HTR-8/SVneo (cell line): ENCODE measurements around the gene RBPJ.
A peak's percentile ranks its signal among the peaks of the same experiment; 100 is the strongest.
"Not testable (repeated sequence)": the region's sequence is repeated elsewhere in the genome, so short reads cannot be mapped to it uniquely, and the experiment has no call there.

ENCODE experiments used
- DNase-seq: peaks from one replicate; pipeline ENCODE4 v3.0.0; 2011; ENCODE audit warnings: low spot score, mixed read lengths; ENCODE audit not compliant: insufficient read length
- FAIRE-seq: peaks from 2 replicates; lab custom pipeline; 2011; peaks lifted over from hg19 to GRCh38; lab: Jason Lieb, UNC

Gene RBPJ

DNA sequence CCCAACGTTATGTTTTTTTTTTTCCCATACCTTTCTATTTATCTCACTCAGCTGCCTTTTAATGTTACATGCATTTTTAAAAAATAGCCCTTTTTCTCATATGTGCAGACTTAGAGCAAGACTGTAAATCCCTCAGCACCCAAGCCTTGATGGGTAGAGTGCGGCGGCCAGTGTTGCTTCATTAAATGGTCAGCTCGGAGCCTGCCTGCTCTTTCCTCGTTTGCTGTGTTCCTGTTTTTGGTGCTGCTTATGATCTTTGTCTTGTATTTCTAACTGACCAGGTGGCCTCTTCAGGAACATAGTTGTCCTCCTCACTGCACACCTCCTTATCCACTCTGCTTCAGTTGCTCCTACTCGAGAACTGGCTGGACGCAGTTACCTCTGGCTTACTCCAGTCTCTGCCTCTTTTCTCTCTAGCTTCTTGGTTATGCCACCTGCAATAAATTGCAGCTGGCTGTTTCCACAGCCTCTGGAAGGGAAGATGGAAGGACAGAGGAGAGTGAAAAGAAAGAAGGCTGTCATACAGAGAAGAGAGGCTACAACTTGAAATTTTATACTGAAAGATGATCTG lies 10.7 kb downstream of the RBPJ start:
- no peak for FAIRE-seq

DNA sequence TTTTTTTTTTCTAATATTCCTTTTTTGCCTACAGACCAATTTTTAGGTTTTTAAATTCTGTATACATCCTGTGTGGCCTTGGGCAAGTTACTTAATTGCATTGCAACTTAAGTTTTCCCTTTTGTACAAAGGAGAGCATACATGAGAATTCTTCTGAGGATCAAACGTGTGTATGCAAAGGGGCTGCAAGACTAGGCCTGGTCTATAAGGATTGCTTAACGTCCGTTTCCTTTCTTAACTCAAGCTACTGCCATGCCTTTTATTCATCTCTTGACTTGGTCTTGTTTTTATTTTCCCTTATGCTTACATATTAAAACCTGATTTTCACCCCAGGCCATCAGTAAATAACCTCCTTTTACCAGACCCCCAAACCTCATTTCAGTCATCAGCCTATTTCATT lies 13.6 kb downstream of the RBPJ start:
- DNase-seq = no peak
- no peak for FAIRE-seq

More for the DNA sequence above, 10.7 kb downstream of the RBPJ start:
- no peak for DNase-seq

DNA sequence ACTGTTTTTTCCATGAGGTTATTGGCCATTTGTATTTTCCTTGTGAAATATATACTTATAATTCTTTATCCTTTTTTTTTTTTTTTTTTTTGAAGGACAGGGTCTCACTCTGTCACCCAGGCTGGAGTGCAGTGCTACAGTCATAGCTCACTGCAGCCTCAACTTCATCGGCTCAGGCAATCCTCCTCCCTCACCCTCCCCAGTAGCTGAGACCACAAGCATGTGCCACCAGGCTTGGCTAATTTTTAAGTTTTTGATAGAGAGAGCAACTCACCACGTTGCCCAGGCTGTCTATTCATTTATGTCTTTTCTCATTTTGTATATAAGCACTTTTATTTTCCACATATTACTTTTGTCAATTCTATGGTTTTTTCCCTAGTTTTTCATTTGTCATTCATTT lies 16.8 kb downstream of the RBPJ start:
- FAIRE-seq = no peak
- DNase-seq = no peak

GRCh38 chr4:26342328-26343037 lies 21.7 kb downstream of the RBPJ start:
- DNase-seq (peak; percentile 77), FAIRE-seq (peak; percentile 76)

DNA sequence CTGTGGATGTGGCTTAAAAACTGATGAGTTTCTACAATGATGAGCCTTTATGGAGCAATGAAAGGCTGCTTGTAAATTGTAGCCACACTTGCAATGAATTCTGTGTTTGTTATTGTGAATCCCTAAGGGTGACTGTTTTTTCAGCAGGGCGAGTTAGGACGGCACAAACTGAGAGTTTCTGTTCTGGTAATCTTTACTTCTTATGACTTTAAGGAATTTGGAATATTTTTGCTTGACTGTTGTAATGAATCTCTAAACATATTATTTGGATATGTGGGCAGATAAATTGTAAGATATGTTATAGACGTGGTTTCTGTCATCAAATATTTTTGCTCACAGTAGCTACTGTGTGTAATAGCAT lies 22.2 kb downstream of the RBPJ start:
- DNase-seq (no peak), FAIRE-seq (no peak)

GRCh38 chr4:26344901-26345564 lies 24.2 kb downstream of the RBPJ start:
- DNase-seq (no peak), FAIRE-seq (no peak)

DNA sequence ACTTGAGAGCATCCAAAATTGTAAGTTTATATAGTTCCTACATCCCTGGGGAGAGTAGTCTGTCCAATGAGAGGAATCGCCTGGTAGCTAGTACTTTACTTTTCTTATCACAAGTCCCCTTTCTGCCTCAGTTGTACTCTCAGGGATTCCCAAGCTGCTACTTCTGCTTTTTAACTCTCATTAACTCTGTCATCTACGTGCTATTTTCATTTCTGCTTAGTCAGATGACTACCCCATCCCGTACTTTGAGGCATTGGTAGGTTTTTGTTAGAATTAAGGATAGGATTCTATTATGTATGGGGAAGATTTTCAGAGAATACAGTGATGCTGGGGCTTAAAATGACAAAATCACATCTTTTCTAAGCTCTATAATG lies 24.7 kb downstream of the RBPJ start:
- DNase-seq = no peak
- no peak for FAIRE-seq

DNA sequence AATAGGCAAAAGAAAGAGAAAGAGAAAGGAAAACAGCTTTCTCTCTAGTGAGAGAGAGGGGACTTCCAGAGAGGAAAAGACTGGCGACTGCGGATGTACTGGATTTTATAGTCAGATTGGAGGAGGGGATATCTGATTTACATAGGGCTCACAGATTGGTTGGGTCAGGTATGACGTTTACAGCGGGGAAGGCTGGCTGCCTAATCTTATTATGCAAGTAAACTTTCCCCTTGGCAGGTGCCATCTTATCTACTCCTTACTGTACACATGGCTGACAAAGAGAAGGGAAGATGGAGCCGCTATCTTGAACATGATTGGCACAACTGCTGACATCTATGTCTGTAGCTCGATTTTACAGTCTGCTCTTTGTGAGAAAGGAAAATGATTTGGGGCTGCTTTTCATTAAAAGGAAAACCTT lies 25.4 kb downstream of the RBPJ start:
- FAIRE-seq (no peak), DNase-seq (no peak)

DNA sequence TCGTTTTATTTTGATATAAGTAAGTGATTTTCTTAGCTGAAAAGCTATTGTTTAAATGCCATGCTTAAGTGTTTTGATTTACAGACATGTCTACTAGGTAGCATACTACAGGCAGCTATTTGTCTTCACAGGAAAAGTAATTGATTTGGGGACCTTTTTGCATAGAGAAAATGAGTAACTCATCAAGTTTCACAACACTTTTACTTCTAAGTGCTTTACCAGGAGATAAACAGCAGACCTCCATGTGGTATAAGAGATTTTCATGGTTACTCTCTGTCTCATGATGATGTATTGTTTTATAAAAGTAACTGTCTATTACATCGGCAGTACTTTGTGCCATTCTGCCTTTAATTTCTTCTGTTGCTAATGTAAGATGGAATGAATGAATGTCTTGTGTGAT lies 28.7 kb downstream of the RBPJ start:
- no peak for FAIRE-seq
- no peak for DNase-seq

GRCh38 chr4:26351685-26352084 lies 30.9 kb downstream of the RBPJ start:
- FAIRE-seq (no peak), DNase-seq (no peak)

- no peak for DNase-seq
Measured at GRCh38 chr4:26354491-26354890, 33.7 kb downstream of the RBPJ start.

DNA sequence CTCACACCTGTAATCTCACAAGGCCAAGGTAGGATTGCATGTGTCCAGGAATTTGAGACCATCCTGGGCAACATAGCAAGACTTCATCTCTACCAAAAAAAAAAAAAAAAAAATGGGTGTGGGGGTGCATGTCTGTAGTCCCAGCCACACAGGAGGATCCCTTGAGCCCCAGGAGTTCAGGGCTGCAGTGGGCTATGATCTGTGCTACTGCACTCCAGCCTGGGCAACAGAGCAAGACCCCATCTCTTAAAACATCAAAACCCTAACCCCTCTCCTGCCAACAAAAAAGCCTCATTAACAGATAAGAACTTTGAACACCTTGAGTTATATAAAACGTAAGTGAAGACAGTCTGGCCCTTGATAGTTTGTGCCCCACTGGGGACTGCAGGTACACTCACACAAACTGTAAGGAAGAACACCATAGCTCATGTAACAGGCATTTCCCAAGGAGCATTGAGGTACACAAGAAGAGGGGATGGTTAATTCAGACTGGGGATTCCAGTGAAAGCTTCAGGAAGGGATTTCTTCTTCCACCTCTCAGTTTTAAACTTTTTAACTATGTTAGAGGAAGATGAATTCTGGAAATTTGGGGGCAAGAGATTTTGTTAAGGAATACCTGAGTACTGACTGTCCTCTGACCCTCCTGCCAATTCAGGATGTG lies 34.7 kb downstream of the RBPJ start:
- no peak for DNase-seq
- no peak for FAIRE-seq

More at GRCh38 chr4:26354491-26354890, 33.7 kb downstream of the RBPJ start:
- FAIRE-seq = no peak

GRCh38 chr4:26356081-26356501 lies 35.3 kb downstream of the RBPJ start:
- FAIRE-seq (no peak), DNase-seq (no peak)

DNA sequence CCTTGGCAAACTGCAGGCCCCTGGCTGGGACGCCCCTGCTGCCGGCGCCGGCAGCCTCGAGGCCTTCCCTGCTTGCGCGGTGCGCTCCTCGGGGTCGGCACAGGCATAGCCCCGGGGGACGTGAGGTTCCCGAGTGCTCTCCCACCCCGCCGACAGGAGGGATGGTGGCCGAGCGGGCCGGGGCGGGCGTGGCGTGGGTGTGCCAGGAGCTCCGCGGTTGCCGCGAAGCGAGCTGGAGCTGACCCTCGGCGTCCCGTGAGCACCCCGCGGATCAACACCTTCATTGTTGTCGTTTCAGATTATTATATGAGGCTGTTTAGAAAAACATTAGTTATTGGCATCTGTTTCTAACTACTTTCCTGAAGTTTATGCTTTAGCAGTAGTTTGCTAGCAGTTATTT lies 38.7 kb downstream of the RBPJ start:
- DNase-seq, FAIRE-seq: not testable (repeated sequence)

GRCh38 chr4:26360273-26360672 lies 39.5 kb downstream of the RBPJ start:
- DNase-seq = no peak
- FAIRE-seq = no peak

- no peak for DNase-seq
- no peak for FAIRE-seq
Measured at GRCh38 chr4:26360864-26361263, 40.0 kb downstream of the RBPJ start.

- no peak for DNase-seq
- no peak for FAIRE-seq
Measured at GRCh38 chr4:26361297-26361696, 40.5 kb downstream of the RBPJ start.

GRCh38 chr4:26362745-26363439 lies 42.1 kb downstream of the RBPJ start:
- DNase-seq (no peak), FAIRE-seq (no peak)

- FAIRE-seq = no peak
Measured at GRCh38 chr4:26365537-26366150, 44.8 kb downstream of the RBPJ start.

DNA sequence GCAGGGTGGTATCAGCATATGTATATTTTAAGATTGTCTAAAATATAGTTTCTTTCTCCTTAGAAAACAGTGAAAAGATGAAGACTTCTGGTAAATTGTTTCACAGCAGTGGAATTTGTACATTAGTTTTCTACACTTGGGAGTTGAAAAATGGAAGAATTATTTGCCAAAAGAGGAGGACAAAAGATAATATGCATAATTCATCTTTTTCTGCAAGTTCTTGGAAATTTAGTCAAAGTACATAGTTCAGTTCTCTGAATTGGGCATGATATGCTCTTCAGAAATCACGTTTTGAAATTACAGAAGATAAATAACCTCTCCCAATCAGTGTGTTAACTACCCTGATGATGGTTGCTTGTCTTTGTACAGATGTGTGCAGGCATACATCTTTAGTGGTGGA lies 47.0 kb downstream of the RBPJ start:
- FAIRE-seq (no peak), DNase-seq (no peak)

More at GRCh38 chr4:26365537-26366150, 44.8 kb downstream of the RBPJ start:
- DNase-seq = no peak
